ENCODE data around the gene HOXB1. TPM values are rescaled to one million over a fixed set of nuclear protein-coding genes. Genes with fewer than 3 reads are reported as not detected.

Gene HOXB1
- total RNA-seq, 1 donor from 2014 or later, result not detected

GRCh38 chr17:48568499-48569239 is 37.9 kb upstream of the HOXB1 start:
- no peak for DNase-seq (ENCODE audit: low read depth)
- peaks cover 82% of the 10 kb centered on the region for H3K27me3 ChIP-seq (ENCODE audit: control insufficient read depth, insufficient read depth, low read length)
- H3K4me3 ChIP-seq (ENCODE audit: low read depth, low read length), result no peak overlapping the region
- no peak for TF ChIP-seq CTCF (IDR thresholded peaks at IDR 0.05; ENCODE audit: insufficient read depth, low read length, severe bottlenecking)
- no peak for FAIRE-seq
- H3K36me3 ChIP-seq (ENCODE audit: control insufficient read depth, insufficient read depth, low read length), result no peaks in the 10 kb centered on the region

- Histone ChIP-seq H3K27me3 (ENCODE audit: control insufficient read depth, insufficient read depth, low read length) (peaks cover 83% of the 10 kb centered on the region), H3K4me3 (ENCODE audit: low read depth, low read length) (no peak overlapping the region)
- no peak for FAIRE-seq
Observed at GRCh38 chr17:48567646-48568354, 37.0 kb upstream of the HOXB1 start.

GRCh38 chr17:48567209-48567608 is 36.4 kb upstream of the HOXB1 start:
- H3K36me3 ChIP-seq (ENCODE audit: control insufficient read depth, insufficient read depth, low read length), result no peaks in the 10 kb centered on the region
- DNase-seq (ENCODE audit: low read depth) (no peak), FAIRE-seq (no peak)
- H3K4me3 ChIP-seq (ENCODE audit: low read depth, low read length), result no peak overlapping the region
- TF ChIP-seq CTCF (IDR thresholded peaks at IDR 0.05; ENCODE audit: insufficient read depth, low read length, severe bottlenecking), result no peak
- peaks cover 83% of the 10 kb centered on the region for H3K27me3 ChIP-seq (ENCODE audit: control insufficient read depth, insufficient read depth, low read length)

More at GRCh38 chr17:48567646-48568354, 37.0 kb upstream of the HOXB1 start:
- DNase-seq (ENCODE audit: low read depth), result no peak
- no peak for TF ChIP-seq CTCF (IDR thresholded peaks at IDR 0.05; ENCODE audit: insufficient read depth, low read length, severe bottlenecking)
- no peaks in the 10 kb centered on the region for H3K36me3 ChIP-seq (ENCODE audit: control insufficient read depth, insufficient read depth, low read length)

GRCh38 chr17:48566717-48567116 is 35.9 kb upstream of the HOXB1 start:
- H3K27me3 ChIP-seq (ENCODE audit: control insufficient read depth, insufficient read depth, low read length), result peaks cover 83% of the 10 kb centered on the region
- no peak for DNase-seq (ENCODE audit: low read depth)
- H3K4me3 ChIP-seq (ENCODE audit: low read depth, low read length), result no peak overlapping the region
- TF ChIP-seq CTCF (IDR thresholded peaks at IDR 0.05; ENCODE audit: insufficient read depth, low read length, severe bottlenecking), result no peak
- no peak for FAIRE-seq
- no peaks in the 10 kb centered on the region for H3K36me3 ChIP-seq (ENCODE audit: control insufficient read depth, insufficient read depth, low read length)

- DNase-seq (ENCODE audit: low read depth) (no peak), FAIRE-seq (no peak)
- TF ChIP-seq CTCF (IDR thresholded peaks at IDR 0.05; ENCODE audit: insufficient read depth, low read length, severe bottlenecking), result no peak
- H3K4me3 ChIP-seq (ENCODE audit: low read depth, low read length), result no peak overlapping the region
- no peaks in the 10 kb centered on the region for H3K36me3 ChIP-seq (ENCODE audit: control insufficient read depth, insufficient read depth, low read length)
- peaks cover 83% of the 10 kb centered on the region for H3K27me3 ChIP-seq (ENCODE audit: control insufficient read depth, insufficient read depth, low read length)
Observed at GRCh38 chr17:48565925-48566710, 35.3 kb upstream of the HOXB1 start.
